EL (cell line): ENCODE data around the gene AMMECR1.
"Not testable (repeated sequence)": the region's sequence is repeated elsewhere in the genome, so short reads cannot be mapped to it uniquely, and the experiment has no call there.

Source experiments
- DNase-seq: peaks from one replicate; pipeline ENCODE4 v3.0.0-alpha.2; 2016

AMMECR1 gene

DNA sequence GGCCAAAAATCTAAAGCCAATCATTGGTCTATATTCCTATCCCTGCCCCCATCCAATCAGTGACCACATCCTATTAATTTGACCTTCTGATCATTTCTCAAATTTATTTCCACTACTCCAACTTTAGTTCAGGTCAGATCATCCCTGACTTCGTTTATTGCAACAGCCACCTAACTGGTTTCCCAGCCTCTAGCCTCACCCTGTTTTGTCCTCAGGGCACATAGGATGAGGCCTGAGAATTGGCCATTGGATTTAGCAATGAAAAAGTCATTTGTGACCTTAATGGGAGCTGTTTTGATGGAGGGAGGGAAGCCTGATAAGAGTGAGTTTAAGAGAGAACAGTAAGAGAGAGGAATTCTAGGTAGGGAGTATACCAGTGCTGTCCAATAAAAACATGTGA, 155.0 kb downstream of the AMMECR1 start:
- no peak for DNase-seq

DNA sequence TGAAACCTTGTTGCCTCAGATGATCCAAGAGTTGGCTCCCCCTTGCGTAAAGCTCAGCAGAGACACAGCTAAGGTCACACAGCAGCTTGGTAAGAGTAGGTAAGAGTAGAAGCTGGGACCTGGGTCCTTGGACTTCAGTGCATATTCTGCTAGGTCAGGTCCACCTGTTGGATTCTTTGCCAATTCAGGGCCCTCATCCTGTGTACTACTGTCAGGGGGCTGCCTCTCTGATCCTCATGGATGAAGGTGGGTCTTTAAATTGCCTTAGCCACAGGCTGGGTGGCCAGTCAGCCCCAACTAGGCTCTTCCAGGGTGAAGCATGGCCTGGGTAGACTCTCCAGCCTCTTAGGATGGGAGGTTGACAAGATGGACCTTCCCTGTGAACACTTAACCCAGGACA, 155.8 kb downstream of the AMMECR1 start:
- DNase-seq: no peak

DNA sequence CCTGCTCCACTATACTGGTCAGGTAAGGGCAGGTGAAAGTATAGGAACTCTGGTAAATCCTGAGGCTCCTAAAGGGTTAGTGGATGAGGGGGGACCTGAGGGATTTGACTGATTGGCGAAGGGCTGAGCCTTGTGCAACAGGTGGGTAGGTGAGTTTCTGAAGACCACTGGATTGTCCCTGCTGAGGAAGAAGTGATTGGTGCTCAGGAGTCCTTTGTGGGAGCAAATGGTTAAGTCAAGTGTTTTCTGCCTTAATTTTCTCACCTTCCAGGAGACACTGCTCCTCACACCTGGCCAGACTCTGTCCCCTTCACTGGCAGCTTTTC, 156.6 kb downstream of the AMMECR1 start:
- DNase-seq: no peak

DNA sequence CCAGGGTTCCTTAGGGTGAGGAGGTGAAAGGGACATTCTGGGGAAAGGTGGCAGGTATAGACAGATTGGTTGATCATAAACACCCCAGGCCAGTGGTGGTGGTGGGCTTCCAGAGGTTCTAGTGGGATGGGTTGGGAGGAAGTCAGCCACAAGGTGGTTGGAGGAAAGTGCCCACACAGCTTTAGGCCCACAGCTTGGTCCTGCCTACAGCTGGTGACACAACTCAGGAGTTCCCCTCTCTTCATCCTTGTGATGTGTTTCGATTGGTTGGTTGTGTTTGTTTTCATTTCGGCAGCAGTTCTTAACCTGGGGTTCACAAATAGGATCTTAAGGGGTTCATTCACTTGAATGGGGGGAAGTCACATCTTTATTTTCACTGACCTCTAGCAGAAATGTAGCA, 158.0 kb downstream of the AMMECR1 start:
- DNase-seq: no peak

DNA sequence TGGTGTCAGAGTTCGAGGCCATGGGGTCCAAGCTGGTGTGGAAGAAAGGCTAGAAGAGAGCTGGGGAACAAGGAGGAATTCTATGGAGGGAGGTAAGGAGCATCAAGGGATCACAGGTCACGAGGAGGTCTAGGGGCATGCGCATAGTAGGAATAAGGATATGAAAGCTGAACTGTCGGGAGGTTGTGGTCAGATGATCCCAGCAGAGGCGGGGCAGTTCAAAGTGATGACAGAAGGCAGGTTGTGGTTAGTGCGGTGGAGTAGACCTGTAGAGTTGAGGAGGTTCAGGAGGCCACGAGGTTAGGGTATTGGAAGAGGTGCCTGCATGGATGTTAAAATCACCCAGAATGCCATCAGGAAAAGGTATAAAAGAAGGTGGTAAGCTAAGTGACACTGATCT, 158.7 kb downstream of the AMMECR1 start:
- no peak for DNase-seq

DNA sequence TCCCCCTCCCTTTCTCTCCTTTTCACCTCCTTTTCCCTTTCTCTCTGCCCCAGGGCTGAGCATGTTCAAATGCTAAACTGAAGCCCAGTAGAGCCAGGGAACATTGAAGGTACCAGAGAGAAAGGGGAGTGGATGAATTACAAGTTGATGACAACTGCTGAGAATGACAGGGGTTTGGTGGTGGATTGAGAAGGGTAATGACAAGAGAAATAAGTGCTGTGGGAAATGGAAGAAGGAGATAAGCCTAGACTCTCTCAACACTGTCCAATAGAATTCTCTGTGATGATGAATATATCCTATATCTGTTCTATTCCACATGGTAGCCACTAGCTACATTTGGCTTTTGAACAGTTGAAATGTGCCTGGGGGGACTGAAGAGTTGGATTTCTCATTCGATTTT, 160.4 kb downstream of the AMMECR1 start:
- DNase-seq: no peak

DNA sequence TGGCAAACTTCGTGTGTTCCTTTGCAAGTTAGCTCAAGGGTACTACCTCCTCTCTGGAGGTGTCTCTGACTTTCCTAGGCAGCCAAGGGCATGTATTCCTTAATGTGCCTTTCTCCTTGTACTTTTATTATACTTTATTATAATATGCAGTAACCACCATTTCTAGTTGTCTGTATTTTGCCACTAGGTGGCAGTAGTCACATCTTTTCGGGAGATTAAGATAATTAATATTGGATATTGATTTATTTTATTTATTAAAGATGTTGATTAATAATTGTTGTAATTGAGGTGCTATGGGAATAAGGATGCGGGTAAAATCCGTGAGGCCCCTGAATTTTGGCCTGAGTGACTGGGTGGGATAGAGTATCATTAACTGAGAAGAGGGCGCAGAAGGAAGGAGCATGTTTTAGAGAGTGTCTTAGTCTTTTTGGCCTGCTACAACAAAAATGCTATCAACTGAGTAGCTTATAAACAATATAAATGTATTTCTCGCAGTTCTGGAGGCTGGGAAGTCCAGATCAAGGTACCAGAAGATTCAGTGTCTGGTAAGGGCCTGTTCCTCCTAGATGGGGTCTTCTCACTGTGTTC, 161.6 kb downstream of the AMMECR1 start:
- DNase-seq: no peak

DNA sequence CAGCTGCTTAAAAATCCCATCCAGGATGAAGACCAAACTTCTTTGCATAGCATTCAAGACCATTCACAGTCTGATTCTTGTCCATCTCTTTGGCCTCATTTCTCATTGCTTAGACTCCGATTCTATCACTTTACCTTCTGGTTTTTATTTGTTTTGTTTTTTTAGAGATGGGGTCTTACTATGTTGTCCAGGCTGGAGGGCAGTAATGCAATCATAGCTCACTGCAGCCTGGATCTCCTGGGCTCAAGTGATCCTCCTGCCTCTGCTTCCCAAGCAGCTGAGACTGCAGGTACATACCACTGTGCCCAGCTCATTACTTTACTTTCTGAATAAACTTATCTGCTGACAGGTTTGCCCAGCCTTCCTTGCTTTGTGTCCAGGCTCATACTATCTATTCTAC, 162.1 kb downstream of the AMMECR1 start:
- DNase-seq: no peak

DNA sequence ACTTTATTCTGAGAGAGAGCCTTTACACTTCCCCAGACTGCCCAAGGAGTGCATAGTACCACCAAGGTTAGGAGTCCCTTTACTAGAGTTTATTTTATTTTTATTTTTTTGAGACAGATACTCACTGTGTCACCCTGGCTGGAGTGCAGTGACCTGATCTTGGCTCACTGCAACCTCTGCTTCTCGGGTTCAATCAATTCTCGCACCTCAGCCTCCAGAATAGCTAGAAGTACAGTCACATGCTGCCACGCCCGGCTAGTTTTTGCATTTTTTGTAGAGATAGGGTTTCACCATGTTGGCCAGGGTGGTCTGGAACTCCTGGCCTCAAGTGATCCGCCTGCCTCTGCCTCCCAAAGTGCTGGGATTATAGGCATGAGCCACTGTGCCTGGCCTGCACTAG, 163.6 kb downstream of the AMMECR1 start:
- DNase-seq: not testable (repeated sequence)

DNA sequence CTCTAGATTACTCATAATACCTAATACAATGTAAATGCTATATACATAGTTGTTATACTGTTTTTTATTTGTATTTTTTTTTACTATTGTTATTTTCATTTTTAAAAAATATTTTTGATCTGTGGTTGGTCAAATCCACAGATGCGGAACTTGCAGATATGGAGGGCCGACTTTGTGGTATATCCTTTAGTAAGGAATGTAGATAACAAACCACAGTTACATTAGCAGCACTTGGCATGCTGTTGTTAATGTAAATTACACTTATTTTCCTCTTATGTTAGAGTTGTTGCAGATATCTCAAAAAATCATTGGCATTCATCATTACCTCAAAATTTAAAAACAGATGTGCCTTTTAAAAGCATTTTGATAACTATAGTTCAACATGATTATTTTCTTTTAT, 164.0 kb downstream of the AMMECR1 start:
- DNase-seq: no peak

DNA sequence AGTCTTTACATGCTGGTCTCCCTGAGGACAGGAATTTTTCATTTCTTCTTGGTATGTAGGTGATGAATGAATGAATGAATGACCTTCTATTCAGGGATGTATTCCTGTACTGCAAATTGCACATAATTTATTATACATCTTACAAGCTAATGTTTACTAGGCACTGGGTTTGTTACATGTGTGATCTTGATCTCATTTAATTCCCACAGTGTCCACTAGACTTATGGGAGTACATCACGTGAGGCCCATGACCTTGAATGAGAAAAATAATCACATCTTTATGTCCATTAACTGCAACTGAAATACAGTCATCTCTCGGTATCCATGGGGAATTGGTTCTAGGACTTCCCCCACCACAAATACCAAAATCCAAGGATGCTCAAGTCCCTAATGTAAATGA, 164.6 kb downstream of the AMMECR1 start:
- DNase-seq: no peak

DNA sequence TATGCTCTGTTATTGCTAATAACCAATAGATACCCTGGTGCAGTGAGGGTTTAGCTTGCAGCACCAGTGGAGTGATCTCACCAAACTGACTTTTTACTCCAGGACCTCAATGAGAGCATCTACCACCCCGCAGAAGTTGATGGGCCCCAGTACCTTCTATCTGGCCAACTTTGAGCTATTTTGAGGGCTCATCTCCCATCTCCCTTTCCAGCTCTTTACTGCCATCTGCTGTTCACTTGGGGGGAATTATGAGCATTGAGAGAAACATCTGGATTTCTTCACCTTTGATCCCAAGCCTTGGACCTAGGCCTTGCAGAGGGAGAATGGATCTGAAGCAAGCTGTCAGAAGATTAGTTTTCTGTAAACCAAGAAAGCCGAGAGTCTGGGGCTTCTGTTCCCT, 171.4 kb downstream of the AMMECR1 start:
- peak; percentile 51 for DNase-seq

DNA sequence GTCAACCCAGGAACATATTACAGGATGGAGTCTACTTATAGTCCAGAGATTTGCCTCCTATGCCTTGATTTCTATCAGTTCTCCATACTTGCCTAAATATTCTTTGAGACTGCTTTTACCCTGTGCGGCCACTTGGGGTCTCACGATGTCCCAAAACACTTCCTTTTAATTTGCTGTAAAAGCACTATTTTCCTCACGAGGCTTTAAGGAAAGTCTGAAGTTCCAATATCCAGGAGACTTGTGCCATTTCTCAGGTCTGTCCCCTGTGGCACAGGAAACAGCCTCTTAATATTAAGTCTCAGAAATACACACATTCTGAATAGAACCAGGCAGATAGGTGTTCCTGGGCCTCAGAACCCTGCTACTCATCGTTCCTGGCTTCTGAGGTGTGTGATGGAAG, 172.0 kb downstream of the AMMECR1 start:
- peak; percentile 34 for DNase-seq

DNA sequence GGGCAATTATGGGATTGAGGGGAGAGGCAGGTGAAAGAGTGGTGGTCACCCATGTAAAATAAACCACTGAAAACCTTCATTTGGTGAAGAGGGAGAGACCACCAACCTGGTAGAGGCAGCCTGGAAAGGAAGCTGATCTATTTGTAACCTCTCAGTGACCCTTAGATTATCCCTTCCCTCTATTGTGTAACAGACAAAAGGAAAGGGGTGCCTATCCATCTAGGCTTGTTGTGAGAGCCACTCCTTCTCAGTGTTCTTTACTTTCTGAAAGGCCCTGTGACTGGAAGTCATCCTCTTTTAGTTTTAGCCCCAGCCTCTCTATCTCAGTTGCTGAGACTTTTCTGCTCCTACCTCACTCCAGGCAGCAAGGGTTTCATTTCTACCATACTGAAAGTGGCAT, 172.6 kb downstream of the AMMECR1 start:
- no peak for DNase-seq
